Measurements from ENCODE around the gene ACAP3.

DNA sequence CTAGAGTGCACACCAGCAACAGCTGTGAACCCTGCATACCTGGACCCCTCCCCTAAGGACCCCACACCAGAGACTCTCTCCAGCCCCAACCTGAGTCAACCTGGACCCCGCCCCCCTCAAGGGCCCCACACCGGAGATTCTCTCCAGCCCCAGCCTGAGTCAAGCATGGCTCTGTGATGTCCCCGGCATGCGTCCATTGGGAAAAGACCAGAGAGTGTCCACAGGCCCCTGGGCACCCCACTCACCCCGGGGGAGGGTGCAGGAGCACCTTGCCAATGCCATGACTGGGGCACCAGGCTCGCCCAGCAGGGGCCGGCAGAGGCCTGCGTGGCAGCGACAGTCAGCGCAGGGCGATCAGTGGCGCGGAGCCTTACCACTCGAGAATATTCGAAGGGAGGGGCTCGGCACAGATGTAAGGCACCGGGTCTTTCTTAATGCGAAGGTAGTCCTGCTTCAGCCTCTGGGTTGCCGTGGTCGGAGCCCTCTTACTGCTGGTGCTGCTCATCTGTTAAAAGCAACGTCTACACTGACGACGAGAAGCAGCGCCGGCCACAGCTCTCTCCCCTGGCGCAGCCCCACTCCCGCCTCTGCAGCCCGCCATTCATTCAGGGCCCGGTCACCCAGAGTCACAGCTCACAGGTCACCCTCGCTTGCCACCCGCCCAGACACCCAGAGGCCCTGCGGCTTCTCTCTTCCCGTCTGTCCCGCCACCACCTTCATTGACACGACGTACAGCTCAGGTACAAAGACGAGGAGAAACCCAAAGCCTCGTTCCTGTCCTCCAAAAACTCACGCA lies 40.0 kb downstream of the ACAP3 start:
- no peak for TF ChIP-seq POLR2A (IDR thresholded peaks at IDR 0.05; ENCODE audit: extremely low read depth, insufficient read length)
- TF ChIP-seq, protein P1, sequence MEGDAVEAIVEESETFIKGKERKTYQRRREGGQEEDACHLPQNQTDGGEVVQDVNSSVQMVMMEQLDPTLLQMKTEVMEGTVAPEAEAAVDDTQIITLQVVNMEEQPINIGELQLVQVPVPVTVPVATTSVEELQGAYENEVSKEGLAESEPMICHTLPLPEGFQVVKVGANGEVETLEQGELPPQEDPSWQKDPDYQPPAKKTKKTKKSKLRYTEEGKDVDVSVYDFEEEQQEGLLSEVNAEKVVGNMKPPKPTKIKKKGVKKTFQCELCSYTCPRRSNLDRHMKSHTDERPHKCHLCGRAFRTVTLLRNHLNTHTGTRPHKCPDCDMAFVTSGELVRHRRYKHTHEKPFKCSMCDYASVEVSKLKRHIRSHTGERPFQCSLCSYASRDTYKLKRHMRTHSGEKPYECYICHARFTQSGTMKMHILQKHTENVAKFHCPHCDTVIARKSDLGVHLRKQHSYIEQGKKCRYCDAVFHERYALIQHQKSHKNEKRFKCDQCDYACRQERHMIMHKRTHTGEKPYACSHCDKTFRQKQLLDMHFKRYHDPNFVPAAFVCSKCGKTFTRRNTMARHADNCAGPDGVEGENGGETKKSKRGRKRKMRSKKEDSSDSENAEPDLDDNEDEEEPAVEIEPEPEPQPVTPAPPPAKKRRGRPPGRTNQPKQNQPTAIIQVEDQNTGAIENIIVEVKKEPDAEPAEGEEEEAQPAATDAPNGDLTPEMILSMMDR (IDR thresholded peaks at IDR 0.05; ENCODE audit: low read depth, low read length): no peak
